RPMI8226 (cell line): ENCODE results near the gene FAM200B.
A peak's percentile ranks its signal among the peaks of the same experiment; 100 is the strongest.
"Not testable (repeated sequence)": the region's sequence is repeated elsewhere in the genome, so short reads cannot be mapped to it uniquely, and the experiment has no call there.

Experiments used
- DNase-seq: peaks from one replicate; pipeline ENCODE4 v3.0.0-alpha.2; 2015

FAM200B gene

DNA sequence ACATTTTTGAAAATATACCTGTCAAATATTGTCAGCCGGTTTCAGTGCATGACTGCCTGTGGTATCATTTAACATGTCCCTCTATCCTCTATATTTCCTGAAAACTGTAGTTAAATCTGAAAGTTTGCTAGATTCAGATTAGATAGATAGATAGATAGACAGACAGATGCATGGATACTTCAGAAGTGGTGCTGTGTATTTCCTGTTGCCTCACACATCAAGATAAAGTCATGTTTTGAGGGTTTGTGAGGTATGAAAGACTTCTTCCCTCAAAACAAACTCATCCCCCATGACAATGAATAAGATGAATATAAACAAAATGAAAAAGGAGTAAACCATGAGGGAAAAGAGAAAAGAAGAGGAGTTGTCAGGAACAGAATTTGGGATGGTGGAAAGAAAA lies 15.2 kb downstream of the FAM200B start:
- DNase-seq = no peak

DNA sequence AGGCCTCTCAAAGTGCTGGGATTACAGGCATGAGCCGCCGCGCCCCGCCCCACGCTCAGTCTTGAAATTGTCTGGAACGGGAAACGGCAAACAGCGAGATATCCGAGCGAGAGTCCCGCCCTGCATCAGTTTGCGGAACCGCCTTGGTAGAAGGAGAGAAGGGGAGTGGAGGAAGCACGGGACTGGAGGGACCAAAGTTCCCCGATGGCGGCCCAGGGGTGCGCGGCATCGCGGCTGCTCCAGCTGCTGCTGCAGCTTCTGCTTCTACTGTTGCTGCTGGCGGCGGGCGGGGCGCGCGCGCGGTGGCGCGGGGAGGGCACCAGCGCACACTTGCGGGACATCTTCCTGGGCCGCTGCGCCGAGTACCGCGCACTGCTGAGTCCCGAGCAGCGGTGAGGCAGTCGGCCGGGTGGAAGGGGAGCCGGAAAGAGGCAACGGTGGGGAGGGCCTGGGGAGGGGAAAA lies 21.3 kb downstream of the FAM200B start, which contains the start of gene BST1:
TSS of gene BST1 (plus strand) at position 125 of the 463 bp plus-strand sequence. CDS start at position 205, 80 bp downstream.
- peak; percentile 21 for DNase-seq

DNA sequence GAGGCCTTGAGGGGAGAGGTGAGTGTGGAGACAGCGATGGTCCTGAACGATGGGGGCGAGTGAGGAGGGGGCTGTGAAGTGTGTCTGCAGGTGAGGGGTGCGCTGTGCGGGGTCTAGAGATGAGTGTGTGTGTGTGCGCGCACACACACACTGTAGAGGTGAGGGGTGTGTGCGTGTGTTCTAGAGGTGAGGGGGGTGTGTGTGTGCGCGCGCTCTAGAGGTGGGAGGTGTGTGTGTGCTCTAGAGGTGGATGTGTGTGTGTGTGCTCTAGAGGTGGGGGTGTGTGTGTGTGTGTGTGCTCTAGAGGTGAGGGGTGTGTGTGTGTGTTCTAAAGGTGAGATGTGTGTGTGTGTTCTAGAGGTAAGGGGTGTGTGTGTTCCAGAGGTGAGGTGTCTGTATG lies 21.8 kb downstream of the FAM200B start:
- no peak for DNase-seq

DNA sequence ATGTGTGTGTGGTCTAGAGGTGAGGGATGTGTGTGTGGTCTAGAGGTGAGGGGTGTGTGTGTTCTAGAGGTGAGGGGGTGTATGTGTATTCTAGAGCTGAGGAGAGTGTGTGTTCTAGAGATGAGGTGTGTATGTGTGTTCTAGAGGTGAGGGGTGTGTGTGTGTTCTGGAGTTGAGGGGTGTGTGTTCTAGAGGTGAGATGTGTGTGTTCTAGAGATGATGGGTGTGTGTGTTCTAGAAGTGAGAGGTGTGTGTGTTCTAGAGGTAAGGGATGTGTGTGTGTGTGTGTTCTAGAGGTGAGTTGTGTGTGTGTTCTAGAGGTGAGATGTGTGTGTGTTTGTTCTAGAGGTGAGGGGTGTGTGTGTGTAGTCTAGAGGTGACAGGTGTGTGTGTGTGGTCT lies 22.5 kb downstream of the FAM200B start:
- no peak for DNase-seq

DNA sequence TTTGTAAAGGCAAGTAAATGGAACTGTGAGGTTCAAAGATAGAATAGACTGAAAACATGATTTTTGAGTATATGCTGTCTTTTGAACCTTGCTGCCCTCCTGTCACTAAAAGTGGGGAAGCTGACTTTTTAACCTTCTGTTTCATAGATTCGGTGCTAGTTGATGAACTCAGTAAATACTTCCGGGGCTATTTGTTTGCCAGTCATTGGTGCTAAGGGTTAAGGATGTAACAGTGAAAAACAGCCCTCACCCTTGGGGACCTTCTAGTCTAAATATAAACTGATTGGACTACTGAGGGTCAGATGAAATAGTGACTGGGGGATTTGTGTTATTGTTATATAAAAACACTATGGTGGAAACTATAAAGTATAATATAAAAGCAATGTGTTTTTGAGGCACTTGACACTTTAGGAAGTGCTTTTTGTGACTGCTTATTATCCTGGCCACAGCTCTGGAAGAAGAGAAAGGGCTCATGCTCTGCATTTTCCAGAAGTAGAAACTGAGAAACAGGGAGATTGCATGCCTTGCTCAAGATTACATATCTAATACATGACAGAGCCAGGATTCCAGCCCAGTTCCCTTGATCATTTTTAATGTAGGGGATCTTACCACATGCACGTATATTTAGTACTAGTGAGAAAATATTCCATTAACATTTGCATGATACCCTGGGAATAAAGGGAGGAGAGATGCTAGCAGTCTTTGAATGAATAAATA lies 25.2 kb downstream of the FAM200B start:
- DNase-seq = no peak

DNA sequence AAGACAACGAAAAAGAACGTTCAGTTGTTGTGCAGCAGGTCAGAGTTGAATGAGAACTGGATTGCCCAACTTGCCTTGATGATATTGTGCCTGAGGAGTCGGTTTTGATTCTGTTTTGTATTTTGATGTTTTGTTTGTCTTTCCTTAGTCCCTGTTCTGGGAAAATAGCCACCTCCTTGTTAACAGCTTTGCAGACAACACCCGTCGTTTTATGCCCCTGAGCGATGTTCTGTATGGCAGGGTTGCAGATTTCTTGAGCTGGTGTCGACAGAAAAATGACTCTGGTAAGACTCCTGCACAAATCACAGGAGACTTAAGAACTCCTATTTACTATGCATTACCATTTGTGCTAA lies 25.7 kb downstream of the FAM200B start:
- no peak for DNase-seq

DNA sequence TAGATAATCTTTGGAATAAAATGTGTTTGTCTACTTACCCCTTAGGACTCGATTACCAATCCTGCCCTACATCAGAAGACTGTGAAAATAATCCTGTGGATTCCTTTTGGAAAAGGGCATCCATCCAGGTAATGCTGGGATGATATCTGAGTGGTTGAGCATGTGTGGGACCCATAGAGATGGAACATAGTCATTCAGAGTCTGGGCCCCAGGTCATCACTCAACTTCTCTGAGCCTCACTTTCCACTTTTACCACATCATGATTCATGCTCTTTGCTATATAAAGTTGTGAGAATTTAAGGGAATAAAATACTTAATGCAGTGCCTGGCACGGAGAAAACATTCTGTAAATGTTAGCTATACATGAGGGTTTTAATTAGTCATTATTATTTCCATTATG lies 30.1 kb downstream of the FAM200B start:
- DNase-seq = no peak

DNA sequence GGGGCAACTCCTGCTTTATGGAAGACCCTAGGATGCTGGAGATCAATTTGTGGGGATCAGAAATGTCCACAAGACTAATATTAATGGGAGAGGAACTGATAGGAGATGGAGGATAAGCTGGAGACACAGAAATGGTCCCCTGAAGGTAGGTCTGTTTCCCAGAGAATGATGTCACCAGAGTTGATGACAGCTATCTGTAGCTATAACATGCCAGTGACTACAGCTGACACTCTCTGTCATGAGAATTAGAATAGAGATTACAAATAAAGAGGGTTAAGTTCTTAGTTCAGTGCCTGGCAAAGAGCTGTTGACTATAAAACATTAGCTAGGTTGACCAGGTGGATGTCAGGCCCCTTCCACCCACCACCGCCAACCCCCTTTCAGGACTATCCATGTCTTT lies 30.6 kb downstream of the FAM200B start:
- no peak for DNase-seq

DNA sequence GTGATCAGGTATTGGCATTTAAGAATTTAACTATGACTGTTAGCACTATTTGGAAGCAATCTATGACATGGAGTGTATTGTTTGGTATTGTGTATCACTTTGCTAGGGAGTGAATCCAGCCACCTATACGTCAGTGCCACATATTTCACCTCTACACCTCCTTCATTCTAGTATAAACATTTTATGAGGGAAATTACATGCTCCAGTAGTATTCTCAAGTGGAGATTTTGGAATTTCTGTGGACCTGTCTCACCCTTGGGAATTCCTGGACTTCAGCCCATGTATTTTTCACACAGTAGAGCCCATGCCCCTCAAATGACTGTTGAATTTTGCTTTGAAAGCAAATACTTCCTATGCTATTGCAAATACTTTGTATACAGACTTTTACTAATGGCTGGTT lies 32.5 kb downstream of the FAM200B start:
- DNase-seq = no peak

DNA sequence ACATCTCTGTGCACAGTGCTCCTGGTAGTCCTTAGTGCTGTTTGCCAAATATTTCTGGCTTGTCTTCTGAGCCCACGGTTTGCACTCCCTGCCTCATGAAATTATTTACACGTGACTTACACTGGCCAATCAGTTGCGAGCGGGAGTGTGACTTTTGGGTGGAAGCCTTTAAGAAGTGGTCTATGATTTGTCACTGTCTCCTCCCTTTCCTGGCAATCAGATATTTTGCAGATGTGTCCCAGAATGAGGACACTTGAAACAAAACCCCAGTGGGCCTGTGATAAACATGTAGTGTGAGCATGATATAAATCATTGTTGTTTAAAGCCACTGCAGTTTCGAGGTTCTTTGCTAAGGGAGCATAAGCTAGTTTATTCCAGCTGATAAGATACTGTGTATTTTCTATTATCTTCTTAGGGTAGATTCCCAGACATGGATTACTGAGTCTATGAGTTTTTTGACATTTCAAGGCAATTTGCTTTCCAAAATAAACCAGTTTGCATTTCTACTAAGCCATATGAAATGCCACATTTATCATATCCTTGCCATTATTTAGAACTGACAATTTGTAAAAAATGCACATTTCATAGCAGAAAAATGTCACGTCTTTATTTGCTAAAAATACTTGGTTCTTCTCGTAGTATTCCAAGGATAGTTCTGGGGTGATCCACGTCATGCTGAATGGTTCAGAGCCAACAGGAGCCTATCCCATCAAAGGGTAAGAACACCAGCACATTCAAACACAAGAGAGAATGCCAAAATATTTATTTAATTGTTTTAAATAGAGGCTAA lies 33.2 kb downstream of the FAM200B start:
- no peak for DNase-seq

DNA sequence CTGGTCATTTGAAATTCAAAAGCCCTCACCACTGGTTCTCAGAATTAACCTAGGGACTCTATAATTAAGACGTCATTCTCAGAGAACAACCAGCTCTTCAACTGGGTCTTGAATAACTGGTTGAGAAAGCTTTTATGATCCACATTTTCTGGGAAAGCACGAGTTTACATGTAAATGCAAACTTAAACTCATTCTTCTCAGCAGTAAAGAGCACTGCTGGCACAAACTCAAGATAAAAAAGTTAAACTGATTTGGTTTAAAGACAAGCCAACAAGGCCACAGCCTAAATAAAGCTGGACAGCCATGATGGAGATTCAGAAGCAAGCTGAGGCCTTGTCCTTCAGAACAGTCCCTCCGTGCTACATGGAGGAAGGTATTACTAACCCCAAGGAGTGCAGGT lies 34.5 kb downstream of the FAM200B start:
- DNase-seq = no peak

DNA sequence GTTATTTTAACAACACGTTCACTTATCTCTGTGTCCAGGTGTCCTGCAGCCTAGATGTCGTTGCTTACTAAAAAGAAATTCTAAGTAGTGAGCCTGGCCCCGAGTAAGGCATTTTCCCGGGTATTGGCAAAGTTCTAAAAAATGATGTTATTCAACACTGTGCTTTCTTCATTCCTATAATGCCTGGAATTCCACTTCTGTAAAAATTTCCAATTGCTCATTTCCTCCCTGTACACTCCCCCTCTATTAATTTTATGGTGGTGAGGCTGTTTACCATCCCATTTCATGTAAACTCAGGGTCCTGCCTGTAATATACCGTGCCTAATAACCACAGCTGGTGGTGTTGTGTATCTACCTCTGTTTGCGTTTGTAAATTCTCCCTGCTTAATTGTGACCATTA lies 35.5 kb downstream of the FAM200B start:
- DNase-seq = no peak

DNA sequence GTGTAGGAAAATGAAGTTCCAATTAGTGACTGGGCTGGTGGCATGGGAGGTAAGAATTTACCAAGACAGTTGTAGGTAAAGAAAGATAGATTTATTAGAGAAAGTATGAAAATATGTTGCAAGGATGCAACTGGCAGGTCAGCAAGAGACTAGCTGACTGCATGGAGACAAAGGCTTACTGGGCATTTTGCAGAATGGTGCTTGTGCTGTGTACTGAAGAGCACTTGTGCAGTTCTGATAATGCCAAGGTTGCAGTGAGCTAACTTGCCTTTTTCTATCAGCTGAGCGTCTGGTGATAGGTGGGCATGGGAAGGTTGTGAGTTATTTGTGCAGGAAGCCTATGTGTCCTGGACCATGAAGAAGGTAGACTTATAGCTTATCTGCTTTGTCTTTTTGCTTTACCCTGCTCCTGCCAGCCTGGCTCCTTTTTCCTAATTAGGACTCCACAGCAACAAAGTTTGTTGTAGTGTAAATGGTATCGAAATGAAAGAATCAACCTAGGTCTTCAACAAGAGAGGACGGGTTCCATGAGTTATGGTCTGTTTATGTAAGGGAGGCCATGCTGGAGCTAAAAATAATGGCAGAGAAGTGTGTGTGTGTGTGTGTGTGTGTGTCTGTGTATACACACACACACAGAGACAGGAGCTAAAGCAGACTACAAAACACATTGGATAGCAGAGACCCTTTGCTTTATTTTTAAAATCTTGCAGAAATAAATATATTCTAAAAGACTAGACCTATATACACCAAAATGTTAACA lies 36.2 kb downstream of the FAM200B start:
- no peak for DNase-seq

DNA sequence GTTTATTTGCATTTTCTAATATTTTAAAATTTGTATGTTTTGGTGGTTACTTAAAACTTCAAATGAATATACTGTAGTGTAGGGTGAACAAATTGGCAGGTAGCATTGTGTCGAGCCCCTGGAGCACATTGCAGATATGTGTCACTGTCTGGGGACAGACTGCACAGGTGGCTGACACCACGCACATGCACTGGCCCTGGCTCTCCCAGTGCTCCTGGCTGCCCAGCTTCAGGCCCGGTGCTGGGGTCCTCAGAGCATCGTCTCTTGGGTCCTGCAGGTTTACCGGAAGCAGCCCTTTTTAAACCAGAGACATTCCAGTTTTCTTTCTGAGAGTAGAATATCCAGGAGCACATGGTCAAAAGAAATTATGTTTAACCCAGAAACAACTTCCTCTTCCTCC lies 36.8 kb downstream of the FAM200B start:
- no peak for DNase-seq

DNA sequence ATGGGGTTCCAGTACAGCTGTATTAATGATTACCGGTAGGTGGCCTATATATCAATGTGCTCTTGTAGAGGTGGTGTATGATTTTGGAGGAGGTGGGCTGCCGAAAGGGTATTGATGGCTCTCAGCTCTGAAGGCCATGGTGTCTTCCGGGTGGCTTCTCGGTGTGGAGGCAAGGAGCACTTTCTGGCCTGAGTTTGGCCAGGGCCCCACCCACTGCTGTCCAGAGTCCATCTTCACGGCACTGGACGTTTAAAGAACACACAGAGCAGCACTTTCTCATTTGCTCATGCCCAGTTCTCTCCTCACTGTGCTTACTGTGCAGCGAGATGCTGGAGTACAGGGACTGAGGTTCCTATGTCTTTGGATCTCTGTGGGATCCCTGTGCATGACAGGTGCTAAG lies 37.3 kb downstream of the FAM200B start:
- no peak for DNase-seq

DNA sequence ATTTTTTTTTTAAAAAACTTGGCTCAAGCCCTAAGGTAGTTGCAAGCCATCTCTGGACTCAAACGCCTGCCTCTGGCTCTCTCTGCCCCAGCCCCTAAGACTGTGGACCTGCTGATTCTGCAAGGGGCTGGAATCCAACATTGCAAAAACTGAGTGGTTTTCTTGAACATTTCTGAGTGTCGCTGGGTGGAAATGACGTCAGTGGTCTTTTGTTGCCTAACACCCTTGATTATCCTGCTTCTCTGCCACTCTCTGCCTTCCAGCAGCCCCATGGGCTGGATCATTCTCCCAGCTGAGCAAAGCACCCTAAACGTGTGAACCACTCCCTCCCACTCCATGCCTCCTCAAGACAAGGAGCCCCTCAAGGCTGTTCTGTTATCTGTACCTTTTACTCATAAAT lies 37.9 kb downstream of the FAM200B start:
- no peak for DNase-seq

DNA sequence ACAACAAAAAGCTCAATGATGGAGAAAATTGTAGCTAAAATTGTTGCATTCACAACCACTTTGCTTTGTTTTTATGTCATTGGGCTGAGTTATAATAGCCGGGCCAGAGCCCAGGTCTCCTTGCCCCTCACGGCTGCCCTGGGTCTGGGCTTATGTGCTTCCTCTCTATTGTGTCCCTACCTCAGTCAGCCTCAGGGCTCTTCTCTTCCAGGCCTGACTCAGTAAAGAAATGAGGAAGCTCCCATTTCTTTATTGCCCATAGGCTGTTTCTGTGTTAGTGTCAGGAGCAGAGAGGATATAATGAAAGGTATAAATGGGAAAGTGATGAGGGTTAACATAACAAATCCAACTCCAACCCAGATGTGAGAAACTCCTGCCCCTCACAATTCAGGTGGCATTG lies 39.2 kb downstream of the FAM200B start:
- no peak for DNase-seq

DNA sequence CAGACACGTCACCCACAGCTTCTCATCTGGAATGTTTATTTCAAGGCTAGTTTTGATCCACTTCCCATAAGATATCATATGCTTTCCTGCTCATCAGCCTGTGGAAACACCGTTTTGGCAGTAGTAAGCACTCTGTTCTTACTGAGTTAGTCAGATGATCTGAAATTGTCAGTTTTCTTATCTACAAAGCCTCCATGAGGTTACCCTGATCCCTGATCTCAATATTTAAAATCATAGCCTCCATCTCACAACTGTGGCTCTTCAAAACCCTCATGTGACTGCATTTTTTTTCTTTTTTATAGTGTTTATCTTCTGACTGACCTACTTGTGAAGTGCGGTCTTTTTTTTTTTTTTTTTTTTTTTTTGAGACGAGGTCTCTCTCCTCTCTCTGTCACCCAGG lies 44.0 kb downstream of the FAM200B start:
- no peak for DNase-seq

DNA sequence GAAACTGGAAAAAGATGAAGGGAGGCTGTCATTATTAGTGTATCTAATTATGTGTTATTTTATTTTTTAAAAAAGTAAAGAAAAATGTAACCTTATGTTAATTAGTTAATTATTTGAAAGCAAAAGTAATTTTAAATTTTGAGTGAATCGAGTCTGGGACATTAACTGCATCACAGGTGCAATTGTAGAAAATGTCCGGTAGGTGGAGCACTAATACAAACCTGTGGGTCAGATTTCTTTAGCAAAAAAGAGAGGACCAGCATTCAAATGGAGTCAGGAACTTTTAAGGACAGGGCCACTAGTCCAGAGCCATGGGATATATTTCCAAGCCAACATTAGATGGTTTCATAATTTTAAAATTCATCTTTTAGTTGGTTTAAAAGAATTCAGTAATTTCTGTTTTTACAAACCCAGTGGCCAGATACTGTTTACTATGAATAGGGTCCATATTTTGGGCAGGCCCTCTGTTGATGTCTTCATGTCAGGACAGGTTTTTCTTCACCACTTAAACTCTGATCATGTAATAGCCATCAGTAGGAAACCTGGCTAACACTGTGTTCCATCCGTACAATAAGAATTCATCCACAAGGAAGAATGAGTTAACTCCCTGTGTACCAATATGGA lies 48.4 kb downstream of the FAM200B start:
- DNase-seq = peak; percentile 60

DNA sequence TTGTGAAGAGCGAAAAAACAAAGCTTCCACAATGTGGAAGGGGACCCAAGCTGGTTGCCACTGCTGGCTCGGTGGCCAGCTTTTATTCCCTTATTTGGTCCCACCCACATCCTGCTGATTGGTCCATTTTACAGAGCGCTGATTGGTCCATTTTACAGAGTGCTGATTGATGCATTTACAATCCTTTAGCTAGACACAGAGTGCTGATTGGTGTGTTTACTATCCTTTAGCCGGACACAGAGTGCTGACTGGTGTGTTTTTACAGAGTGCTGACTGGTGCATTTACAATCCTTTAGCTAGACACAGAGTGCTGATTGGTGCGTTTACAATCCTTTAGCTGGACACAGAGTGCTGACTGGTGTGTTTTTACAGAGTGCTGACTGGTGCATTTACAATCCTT lies 51.4 kb downstream of the FAM200B start:
- not testable (repeated sequence) for DNase-seq

DNA sequence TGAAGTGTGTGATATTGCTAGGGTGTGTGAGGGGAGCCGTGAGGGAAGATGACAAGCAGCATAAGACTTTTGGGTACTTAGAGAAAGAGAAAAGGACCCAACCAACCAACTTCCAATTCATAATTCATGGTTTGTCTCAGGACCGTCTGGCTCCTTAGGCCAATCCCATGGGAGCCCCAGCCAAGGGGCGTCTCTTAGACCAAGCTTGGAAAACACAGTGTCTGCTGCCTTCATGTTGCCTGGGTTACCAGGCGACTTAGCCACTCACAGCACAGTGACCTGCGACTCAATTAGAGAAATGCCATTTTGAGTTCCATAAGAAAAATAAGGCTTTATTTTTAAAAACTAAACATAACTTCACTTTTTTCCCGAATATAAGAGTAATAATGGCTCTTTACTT lies 53.9 kb downstream of the FAM200B start:
- no peak for DNase-seq

DNA sequence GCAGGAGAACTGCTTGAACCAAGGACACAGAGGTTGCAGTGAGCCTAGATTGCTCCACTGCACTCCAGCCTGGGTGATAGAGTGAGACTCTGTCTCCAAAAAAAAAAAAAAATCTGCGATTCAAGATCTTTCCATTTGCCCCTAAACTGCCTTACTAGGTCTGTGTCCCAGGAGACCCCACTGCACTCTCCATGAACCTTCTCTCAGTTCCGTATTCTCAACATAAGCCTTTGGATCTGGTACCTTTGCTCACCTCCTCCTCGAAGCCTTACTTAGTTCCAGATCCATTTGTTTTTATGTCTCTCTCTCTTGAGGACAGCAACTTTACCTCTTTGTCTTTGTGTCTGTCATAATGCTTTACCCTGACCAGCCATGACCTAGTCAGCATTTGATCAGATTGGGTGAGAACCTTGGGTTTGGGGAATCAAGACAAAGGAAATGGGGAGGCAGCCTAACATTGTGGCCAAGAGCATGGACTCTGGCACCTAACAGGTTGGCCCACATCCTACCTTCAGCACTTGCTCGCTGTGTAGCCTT lies 55.0 kb downstream of the FAM200B start:
- DNase-seq = no peak

DNA sequence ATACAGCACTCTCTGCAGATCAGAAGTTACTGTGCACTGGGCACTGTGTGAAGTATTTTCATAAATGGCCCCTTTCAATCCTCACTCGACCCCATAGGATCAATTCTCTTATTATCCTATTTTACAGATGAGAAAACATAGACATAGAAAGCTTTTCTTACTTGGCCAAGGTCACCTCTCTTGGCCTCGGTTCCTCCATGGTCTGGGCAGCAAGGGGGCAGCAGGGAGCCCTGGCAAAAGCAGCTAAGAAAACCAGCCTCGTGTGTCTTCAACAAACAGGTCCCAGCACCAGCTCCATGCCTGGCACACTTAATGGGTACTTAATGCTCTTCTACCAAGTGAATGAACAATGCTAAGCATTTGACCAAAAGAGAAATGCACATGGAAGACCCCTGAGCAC lies 55.6 kb downstream of the FAM200B start:
- no peak for DNase-seq
